Measurements from ENCODE around the gene CERK.

DNA sequence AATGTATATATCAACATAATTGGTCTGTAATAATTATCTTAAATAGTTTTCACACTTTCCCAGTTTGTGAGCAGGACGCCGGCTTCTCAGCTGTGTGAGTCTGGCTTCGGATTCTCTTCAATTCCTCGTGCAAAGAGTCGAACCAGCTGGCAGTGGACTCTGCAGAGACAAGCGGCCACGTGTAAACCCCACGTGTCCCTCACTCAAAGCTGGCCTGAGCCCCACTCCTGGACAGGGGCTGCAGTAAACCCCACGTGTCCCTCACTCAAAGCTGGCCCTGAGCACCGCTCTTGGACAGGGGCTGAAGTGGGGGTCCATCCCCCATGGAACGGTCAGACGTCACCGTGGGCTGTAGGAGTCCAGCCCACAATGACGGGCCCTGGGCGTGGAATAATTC lies 51.0 kb downstream of the CERK start:
- TF ChIP-seq, protein P1, sequence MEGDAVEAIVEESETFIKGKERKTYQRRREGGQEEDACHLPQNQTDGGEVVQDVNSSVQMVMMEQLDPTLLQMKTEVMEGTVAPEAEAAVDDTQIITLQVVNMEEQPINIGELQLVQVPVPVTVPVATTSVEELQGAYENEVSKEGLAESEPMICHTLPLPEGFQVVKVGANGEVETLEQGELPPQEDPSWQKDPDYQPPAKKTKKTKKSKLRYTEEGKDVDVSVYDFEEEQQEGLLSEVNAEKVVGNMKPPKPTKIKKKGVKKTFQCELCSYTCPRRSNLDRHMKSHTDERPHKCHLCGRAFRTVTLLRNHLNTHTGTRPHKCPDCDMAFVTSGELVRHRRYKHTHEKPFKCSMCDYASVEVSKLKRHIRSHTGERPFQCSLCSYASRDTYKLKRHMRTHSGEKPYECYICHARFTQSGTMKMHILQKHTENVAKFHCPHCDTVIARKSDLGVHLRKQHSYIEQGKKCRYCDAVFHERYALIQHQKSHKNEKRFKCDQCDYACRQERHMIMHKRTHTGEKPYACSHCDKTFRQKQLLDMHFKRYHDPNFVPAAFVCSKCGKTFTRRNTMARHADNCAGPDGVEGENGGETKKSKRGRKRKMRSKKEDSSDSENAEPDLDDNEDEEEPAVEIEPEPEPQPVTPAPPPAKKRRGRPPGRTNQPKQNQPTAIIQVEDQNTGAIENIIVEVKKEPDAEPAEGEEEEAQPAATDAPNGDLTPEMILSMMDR (IDR thresholded peaks at IDR 0.05; ENCODE audit: low read depth, low read length): no peak
- no peak for TF ChIP-seq POLR2A (IDR thresholded peaks at IDR 0.05; ENCODE audit: extremely low read depth, insufficient read length)

Measured in NB4 (cell line).